Activated T-helper 1 cell treated with anti-CD3 and anti-CD28 coated beads, Interleukin-2, amount 50 U/mL, for 16 hours (primary cell): ENCODE measurements around the gene BCL2L13.
"Not testable (repeated sequence)": the region's sequence is repeated elsewhere in the genome, so short reads cannot be mapped to it uniquely, and the experiment has no call there.

Source experiments
- DNase-seq, 2 donors: peaks; one replicate each; pipeline ENCODE4 v3.0.0-alpha.2; 2020; ENCODE audit warnings: low read depth in 1 of 2, low spot score in 1 of 2

BCL2L13 gene

DNA sequence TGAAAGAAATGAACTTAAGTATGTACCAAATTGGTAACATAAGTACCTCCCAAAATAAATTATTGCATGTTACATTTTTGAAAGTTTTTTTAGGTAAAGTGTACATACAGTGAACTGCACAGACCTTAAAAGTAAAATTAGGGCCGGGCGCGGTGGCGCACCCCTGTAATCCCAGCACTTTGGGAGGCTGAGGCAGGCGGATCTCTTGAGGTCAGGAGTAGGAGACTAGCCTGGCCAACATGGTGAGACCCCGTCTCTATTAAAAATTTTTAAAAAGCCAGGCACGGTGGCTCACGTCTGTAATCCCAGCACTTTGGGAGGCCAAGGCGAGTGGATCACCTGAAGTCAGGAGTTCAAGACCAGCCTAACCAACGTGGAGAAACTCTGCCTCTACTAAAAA lies 1.7 kb upstream of the BCL2L13 start:
- DNase-seq, result not testable (repeated sequence)

DNA sequence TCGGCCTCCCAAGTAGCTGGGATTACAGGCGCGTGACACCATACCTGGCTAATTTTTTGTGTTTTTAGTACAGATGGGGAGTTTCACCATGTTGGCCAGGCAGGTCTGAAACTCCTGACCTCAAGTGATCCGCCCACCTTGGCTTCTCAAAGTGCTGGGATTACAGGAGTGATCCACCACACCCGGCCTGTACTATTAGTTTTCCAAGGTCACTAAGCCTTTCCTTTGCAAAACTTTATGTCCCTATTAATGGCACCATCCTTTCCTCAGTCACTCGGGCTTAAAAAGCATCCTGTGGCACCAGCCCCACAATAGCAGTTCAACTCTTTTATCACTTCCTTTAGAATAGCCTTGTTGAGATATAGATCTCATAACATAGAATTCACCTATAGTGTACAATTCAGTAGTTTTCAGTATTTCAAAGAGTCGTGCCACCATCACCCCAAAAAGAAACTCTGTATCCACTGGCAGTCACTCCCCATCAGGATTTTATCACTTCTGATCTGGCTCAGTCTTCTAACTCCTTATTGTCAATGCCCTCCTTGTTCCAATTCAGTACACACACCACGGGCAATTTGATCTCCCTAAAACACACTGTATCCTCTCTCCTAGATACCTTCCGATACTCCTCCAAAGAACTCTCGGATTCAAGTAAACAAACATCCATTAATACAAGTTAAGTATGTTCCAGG lies 921 bp upstream of the BCL2L13 start:
- no peak for DNase-seq

DNA sequence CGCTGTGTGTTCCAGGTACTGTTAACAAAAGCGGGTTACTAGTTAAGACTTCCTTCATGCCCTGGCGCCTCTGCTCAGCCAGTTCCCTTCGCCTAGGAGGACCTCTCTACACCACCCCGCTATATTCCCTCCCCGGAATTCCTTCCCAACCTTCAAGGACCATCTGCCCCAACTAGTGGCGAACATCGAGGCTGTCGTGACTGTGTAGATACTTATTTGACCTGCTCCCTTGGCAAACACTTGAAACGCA lies 450 bp upstream of the BCL2L13 start:
- DNase-seq, result no peak

DNA sequence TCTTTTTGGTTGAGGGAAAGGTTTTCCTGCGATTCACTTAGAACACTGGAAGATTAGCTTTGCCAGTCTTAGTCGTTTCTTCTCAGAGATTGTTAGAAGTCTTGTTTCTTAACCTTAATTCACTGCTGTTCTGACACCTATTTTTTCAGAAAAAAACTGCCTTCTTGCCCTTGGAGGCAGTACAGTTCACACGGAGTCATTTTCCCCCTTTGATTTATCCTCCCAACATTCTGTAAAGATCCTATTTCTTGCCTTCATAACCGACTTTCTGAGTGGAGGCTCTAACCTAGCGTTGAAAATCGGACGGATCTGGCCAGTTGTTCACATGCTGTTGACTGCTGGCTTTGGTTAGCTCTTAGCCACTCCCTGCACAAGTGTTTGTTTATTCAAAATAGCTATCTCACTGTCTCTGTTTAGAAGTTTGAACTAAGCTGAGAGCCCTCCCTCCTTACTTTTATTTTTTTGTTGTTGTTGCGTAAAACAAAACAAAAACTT lies 737 bp downstream of the BCL2L13 start:
- DNase-seq, result no peak

DNA sequence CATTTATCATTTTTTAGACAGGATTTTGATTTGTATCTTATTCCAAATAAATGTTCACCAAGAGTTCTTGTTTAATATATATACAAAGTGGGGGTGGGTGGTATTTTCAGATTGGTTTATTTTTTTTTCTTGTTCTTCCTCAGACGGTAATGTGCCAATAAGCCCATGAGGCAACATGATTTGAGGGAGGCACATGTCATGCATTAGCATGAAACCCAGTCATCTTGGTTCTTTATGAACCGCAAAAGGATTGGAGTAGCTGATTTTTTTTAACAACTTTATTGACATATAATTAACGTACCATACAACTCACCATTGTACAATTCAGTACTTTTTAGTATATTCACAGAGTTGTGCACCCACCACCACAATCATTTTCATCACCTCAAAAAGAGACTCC lies 2.7 kb downstream of the BCL2L13 start:
- no peak for DNase-seq

DNA sequence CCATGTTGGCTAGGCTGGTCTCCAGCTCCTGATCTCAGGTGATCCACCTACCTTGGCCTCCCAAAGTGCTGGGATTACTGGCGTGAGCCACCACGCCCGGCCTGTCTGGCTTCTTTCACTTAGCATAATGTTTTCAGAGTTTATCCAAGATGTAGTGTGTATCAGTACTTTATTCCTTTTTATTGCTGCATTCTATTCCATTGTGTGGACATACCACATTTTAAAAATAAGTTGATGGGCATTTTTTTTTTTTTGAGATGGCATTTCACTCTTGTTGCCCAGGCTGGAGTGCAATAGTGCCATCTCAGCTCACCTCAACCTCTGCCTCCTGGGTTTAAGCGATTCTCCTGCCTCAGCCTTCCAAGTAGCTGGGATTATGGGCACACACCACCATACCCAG lies 3.8 kb downstream of the BCL2L13 start:
- DNase-seq, result not testable (repeated sequence)

DNA sequence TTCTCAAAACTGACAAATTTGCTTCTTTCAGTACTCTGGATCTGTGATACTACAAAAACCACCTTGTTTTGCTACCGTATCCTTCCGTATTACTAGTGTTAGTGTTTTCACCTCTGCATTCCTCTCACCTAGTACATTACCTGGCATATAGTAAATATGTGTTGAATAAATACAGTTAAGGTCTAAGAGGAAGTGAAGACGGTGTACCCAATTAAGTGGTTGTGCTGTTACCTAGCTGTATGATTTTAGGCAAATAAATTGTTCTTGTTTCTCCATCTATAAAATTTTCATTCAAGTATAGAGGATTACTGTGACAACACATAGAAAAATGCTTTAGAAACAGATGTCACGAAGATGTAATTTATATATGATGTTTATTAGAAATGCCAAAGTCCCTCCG lies 8.9 kb downstream of the BCL2L13 start:
- DNase-seq, result no peak

DNA sequence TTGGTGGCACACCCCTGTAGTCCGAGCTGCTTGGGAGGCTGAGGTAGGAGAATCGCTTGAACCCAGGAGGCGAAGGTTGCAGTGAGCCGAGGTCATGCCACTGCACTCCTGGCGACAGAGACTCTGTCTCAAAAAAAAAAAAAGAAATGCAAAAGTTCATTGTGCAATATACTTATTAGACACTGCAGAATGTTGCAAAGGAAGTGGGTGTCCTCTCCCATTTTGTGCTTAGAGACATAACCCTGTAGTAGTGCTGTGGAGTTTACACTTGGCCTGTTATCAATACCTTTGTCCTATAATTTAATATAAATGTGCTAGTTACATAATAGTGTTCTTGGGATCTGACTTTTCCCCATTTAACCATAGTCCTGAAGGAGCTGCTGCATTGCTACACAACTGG lies 9.4 kb downstream of the BCL2L13 start:
- DNase-seq, result no peak

DNA sequence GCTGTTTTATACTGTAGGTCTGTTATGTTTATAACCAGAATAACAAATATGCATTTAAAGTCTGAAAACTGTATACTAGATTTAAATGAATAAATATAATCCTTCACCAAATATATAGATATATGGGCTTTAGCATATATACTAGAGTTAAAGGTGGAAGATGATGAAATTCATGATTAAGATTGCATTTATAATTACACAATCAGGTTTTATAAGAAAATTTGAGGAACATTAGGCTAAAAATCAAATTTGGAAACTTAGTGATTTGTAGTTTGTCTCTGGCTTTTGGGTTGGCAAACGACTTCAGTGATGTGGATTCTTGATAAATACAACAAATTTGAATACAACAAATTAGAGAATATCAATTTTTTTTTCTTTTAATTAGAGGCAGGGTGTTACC lies 10.0 kb downstream of the BCL2L13 start:
- DNase-seq, result no peak

DNA sequence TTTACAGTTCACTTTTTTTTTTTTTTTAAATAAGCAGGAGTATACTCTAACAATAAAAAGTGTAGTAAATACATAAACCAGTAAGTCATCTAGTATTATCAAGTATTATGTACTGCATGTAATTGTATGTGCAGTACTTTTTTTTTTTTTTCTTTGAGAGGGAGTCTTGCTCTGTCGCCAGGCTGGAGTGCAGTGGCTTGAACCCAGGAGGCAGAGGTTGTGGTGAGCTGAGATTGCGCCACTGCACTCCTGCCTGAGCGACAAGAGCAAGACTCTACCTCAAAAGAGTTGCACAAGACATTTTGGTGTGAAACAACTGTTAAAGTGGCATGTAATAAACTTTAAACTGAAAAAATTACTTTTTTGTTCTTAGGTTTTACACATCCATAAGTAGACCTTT lies 16.7 kb downstream of the BCL2L13 start:
- no peak for DNase-seq

DNA sequence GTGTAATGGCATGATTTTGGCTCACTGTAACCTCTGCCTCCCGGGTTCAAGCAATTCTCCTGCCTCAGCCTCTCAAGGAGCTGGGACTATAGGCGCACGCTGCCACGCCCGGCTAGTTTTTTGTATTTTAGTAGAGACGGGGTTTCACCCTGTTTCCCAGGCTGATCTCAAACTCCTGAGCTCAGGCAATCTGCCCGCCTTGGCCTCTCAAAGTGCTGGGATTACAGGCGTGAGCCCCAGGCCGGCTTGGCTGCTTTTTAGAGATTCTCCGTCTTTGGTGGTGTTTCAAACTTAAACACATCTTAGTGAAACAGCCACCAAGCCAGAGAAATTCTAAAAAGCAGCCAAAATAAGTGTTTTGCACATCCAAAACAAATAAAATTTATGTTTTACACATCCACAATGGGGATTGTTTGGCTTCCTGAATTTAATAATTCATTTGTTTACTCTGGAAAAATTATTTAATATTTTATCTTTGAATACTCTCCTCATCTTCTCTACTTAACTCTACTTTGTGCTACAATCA lies 18.4 kb downstream of the BCL2L13 start:
- no peak for DNase-seq

DNA sequence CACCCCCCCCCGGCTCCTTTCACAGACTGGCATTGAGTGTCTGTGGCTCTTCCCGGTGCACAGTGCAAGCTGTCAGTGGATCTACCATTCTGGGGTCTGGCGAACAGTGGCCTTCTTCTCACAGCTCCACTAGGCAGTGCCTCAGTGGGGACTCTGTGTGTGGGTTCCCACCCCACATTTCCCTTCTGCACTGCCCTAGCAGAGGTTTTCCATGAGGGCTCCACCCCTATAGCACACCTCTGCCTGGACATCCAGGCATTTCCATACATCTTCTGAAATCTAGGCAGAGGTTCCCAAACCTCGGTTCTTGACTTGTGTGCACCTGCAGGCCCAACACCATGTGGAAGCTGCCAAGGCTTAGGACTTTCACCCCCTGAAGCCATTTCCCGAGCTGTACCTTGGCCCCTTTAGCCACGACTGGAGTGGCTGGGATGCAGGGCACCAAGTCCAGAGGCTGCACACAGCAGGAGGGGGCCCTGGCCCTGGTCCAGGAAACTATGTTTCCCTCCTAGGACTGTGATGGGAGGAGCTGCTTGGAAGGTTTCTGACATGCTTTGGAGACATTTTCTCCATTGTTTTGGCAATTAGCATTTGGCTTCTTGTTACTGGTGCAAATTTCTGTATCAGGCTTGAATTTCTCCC lies 26.0 kb downstream of the BCL2L13 start:
- no peak for DNase-seq

DNA sequence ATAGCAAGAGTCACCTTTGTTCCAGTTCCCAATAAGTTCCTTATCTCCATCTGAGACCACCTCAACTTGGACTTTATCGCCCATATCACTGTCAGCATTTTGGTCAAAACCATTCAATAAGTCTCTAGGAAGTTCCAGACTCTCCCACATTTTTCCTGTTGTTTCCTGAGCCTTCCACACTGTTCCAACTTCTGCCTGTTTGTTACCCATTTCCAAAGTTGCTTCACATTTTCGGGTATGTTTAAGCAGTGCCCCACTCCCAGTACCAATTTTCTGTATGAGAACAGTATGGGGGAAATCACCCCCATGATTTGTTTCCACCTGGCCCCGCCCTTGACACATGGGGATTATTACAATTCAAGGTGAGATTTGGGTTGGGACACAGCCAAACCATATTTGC lies 26.7 kb downstream of the BCL2L13 start:
- no peak for DNase-seq

DNA sequence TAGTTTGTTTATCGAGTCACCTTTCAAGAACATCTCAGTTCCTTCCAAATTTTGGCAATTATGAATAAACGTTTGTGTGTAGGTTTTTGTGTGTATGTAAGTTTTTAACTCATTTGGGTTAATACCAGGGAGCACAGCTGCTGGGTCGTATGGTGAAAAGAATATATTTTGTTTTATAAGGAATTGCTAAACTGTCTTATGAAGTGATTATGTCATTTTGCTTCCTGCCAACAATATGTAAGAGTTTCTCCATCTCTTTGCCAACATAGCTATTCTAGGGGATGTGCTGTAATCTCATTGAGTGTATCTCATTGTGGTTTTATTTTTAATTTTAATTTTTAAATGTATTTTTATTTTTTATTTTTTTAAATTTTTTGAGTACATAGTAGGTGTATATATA lies 27.3 kb downstream of the BCL2L13 start:
- DNase-seq, result no peak

DNA sequence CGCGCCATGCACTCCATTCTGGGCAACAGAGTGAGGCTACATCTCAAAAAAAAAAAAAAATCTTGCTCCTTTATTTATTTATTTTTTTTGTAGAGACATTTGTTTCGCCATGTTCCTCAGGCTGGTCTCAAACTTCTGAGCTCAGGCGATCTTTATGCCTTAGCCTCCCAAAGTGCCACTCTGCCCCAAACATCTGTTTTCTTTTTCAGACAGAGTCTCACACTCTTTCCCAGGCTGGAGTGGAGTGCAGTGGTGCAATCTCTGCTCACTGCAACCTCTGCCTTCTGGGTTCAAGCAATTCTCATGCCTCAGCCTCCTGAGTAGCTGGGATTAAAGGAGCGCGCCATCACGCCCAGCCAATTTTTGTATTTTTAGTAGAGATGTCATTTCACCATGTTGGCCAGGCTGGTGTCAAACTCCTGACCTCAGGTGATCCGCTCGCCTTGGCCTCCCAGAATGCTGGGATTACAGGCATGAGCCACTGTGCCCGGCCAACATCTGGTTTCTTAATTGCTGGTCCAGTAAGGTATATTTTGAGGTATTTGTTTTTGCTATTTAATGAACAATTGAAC lies 33.0 kb downstream of the BCL2L13 start:
- DNase-seq, result not testable (repeated sequence)

DNA sequence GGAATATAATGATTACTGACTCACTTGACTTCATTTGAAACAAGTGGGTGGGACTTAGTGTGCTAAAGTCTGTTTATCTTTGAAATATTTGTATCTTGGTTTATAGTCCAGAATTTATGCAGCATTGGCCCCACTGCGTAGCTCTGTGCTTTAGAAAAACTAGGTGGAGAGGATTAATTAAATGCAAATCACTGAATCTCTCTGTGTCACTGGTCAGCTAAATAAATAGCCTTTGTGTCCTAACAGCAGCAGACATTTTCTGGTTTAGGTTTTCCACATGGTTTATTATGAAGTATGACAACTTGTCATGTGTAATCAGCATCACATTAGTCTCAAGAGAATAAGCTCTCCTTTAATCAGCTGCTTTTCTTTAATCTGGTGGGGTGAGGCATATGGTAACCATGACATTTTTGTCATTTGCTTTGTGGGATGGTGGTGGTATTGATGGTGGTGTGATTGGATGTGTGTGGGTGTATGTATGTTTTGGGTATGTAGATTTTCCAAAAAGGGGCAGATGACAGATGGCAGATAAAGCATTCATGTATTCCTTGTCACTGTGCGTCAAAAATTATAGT lies 33.9 kb downstream of the BCL2L13 start:
- no peak for DNase-seq

DNA sequence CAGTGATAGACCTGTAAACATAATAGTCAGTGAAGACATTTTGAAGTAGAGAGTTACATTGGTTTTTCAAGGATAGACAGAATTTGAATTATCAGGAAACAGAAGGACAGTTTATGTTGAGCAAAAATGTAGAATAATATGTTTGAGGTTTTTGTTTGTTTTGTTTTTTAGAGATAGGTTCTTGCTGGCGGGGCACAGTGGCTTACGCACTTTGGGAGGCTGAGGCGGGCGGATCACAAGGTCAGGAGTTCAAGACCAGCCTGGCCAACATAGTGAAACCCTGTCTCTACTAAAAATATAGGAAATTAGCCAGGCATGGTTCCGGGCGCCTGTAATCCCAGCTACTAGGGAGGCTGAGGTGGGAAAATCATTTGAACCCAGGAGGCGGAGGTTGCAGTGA lies 35.6 kb downstream of the BCL2L13 start:
- no peak for DNase-seq

DNA sequence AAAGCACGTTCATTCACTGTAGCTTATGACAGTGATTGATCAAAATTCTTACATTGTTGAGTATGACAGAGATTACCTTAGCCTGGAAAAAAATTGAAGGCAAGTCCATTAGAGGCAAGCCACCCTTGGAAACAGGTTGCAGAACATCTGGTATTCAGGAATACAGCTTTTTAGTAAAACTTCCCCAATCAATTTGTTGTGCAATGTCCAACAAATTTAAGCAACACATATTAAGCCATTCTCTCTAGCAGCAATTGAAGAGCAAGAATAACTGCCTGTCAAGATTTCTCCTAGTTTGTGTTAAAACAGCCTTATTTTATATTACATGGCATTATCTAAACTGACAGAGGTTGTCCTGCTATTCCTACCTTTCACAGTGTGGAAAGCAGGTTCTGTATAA lies 37.0 kb downstream of the BCL2L13 start:
- DNase-seq, result no peak

DNA sequence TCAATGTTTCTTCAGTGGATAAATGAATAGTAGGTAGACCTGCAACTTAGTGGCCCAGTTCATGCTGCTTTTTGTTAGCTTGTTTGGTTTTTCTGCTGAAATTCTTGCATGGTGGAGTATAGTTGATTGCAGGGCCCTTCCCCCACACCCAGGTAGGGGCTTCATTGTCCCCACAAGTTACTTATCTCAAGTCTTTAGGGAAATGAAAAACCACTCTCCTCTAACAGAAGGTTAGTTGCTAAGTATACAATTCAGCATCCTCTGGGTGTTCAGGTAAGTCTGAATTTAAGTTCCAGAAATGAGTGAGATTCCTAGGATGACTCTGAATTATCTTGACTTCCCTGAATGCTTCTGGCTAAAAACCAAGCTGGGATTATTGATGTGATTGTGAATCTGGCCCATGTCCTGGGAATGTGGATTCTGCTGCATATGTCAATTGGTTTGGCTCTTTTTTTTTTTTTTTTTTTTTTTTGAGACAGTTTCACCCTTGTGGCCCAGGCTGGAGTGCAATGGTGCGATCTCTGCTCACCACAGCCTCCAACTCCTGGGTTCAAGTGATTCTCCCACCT lies 40.3 kb downstream of the BCL2L13 start:
- DNase-seq, result no peak

DNA sequence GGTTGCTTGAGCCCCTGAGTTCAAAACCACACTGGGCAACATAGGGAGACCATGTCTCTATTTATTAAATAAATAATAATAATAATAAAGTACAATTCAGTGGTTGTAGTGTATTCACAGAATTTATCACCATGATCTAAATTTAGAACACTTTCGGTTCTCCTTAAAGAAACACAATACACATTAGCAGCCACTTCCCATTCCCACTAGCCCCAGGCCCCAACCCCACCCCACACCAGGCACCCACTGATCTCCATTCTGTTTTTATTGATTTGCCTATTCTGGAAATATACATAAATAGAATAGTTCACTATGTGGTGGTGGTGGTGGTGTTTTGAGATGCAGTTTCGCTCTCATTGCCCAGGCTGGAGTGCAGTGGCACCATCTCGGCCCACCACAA lies 45.7 kb downstream of the BCL2L13 start:
- no peak for DNase-seq

DNA sequence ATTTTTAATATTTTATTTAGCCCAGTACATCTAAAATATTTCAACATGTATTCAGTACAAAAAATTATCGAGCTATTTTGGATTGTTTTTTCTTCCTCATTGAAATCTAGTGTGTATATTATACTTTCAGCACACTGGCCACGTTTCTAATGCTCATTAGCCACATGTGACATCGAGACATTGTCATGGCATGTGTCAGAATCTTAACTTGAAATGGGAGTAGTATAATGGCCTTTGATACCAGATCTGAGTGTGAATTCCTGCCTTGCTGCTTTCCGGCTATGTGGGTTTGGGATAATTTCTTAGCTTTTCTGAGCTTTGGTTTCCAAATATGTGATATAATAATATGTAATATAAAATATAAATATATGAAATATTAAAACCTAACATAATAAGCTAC lies 54.3 kb downstream of the BCL2L13 start:
- DNase-seq, result no peak

DNA sequence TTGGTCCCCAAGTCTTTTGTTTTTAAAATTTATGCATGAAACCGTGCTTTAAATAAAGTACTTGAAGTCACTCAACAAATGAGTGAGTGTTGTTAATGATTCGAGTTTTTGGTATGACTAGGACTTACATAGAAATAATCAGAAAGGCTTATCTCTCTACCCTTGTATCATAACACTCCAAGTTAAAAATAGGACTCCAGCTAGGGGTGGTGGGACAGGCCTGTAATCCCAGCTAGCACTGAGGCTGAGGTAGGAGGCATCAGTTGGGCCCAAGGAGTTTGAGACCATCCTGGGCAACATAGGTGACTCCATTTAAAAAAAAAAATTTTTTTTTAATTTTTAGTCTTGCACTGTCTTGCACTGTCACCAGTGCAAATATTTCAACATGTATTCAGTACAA lies 55.6 kb downstream of the BCL2L13 start:
- DNase-seq, result no peak
